MG63 (cell line): ENCODE data around the gene NRXN2. TPM values are rescaled to one million over a fixed set of nuclear protein-coding genes. Genes with fewer than 3 reads are reported as not detected.

ENCODE experiments used
- DNase-seq: peaks from one replicate; pipeline ENCODE4 v3.0.0-alpha.2; 2020
- H3K27me3 ChIP-seq: fragments of 250-450 bp; sonication (Bioruptor Pico); 2 replicates; pipeline ENCODE4 v1.5.1; 2020; ENCODE audit warnings: mild to moderate bottlenecking, moderate library complexity
- H3K36me3 ChIP-seq: fragments of 250-450 bp; sonication (Bioruptor Pico); 2 replicates; pipeline ENCODE4 v1.5.1; 2020; ENCODE audit warnings: mild to moderate bottlenecking, moderate library complexity
- H3K4me3 ChIP-seq: fragments of 250-450 bp; sonication (Bioruptor Pico); 2 replicates; pipeline ENCODE4 v1.5.1; 2020; ENCODE audit warnings: mild to moderate bottlenecking, moderate library complexity
- H3K9me3 ChIP-seq: fragments of 250-450 bp; sonication (Bioruptor Pico); 2 replicates; pipeline ENCODE4 v1.5.1; 2020; ENCODE audit warnings: mild to moderate bottlenecking, moderate library complexity
- total RNA-seq: library from RNA; depleted of rRNA; stranded (reverse); fragments of >200 nt; shearing (Covaris generic); gene quantifications from 2 replicates; pipeline ENCODE4 v1.2.3, GENCODE V29; 2014; ENCODE audit warnings: low replicate concordance

Gene NRXN2
- total RNA-seq, 1 experiment from 2014 or later: 4.2 TPM

GRCh38 chr11:64642418-64642735 is 80.6 kb downstream of the NRXN2 start:
- no peak overlapping the region for H3K4me3 ChIP-seq
- no peak for DNase-seq
- H3K27me3 ChIP-seq: peaks cover 25% of the 10 kb centered on the region
- H3K9me3 ChIP-seq: no peaks in the 10 kb centered on the region
- H3K36me3 ChIP-seq: no peaks in the 10 kb centered on the region

GRCh38 chr11:64641596-64642417 is 81.2 kb downstream of the NRXN2 start:
- Histone ChIP-seq H3K27me3 (peaks cover 25% of the 10 kb centered on the region), H3K9me3 (no peaks in the 10 kb centered on the region), H3K36me3 (no peaks in the 10 kb centered on the region), H3K4me3 (no peak overlapping the region)
- DNase-seq: no peak

- H3K36me3 ChIP-seq: no peaks in the 10 kb centered on the region
- H3K9me3 ChIP-seq: no peaks in the 10 kb centered on the region
- H3K27me3 ChIP-seq: peaks cover 25% of the 10 kb centered on the region
- no peak for DNase-seq
- no peak overlapping the region for H3K4me3 ChIP-seq
Observed at GRCh38 chr11:64639885-64640284, 83.1 kb downstream of the NRXN2 start.

GRCh38 chr11:64638829-64639228 is 84.2 kb downstream of the NRXN2 start:
- H3K9me3 ChIP-seq: no peaks in the 10 kb centered on the region
- H3K27me3 ChIP-seq: peaks cover 16% of the 10 kb centered on the region
- no peak for DNase-seq
- no peaks in the 10 kb centered on the region for H3K36me3 ChIP-seq
- H3K4me3 ChIP-seq: no peak overlapping the region

- no peak for DNase-seq
- no peaks in the 10 kb centered on the region for H3K9me3 ChIP-seq
- H3K4me3 ChIP-seq: no peak overlapping the region
- H3K36me3 ChIP-seq: no peaks in the 10 kb centered on the region
- peaks cover 15% of the 10 kb centered on the region for H3K27me3 ChIP-seq
Observed at GRCh38 chr11:64638018-64638665, 84.9 kb downstream of the NRXN2 start.

GRCh38 chr11:64637334-64638017 is 85.5 kb downstream of the NRXN2 start:
- H3K36me3 ChIP-seq: no peaks in the 10 kb centered on the region
- H3K9me3 ChIP-seq: no peaks in the 10 kb centered on the region
- no peak overlapping the region for H3K4me3 ChIP-seq
- no peak for DNase-seq
- H3K27me3 ChIP-seq: peaks cover 11% of the 10 kb centered on the region

GRCh38 chr11:64633555-64634159 is 89.3 kb downstream of the NRXN2 start:
- Histone ChIP-seq H3K27me3 (no peaks in the 10 kb centered on the region), H3K36me3 (no peaks in the 10 kb centered on the region)
- DNase-seq: no peak

GRCh38 chr11:64632654-64633053 is 90.3 kb downstream of the NRXN2 start:
- no peaks in the 10 kb centered on the region for H3K27me3 ChIP-seq
- no peaks in the 10 kb centered on the region for H3K9me3 ChIP-seq
- no peaks in the 10 kb centered on the region for H3K36me3 ChIP-seq
- H3K4me3 ChIP-seq: no peak overlapping the region
- DNase-seq: no peak

More at GRCh38 chr11:64633555-64634159, 89.3 kb downstream of the NRXN2 start:
- H3K9me3 ChIP-seq: no peaks in the 10 kb centered on the region
- no peak overlapping the region for H3K4me3 ChIP-seq

- no peak overlapping the region for H3K4me3 ChIP-seq
- no peaks in the 10 kb centered on the region for H3K36me3 ChIP-seq
- H3K9me3 ChIP-seq: no peaks in the 10 kb centered on the region
- no peak for DNase-seq
- H3K27me3 ChIP-seq: no peaks in the 10 kb centered on the region
Observed at GRCh38 chr11:64632237-64632636, 90.8 kb downstream of the NRXN2 start.

- H3K27me3 ChIP-seq: no peaks in the 10 kb centered on the region
- no peak for DNase-seq
- H3K9me3 ChIP-seq: no peaks in the 10 kb centered on the region
- no peak overlapping the region for H3K4me3 ChIP-seq
- no peaks in the 10 kb centered on the region for H3K36me3 ChIP-seq
Observed at GRCh38 chr11:64631675-64632074, 91.3 kb downstream of the NRXN2 start.

- Histone ChIP-seq H3K36me3 (no peaks in the 10 kb centered on the region), H3K4me3 (no peak overlapping the region), H3K9me3 (no peaks in the 10 kb centered on the region), H3K27me3 (no peaks in the 10 kb centered on the region)
- DNase-seq: no peak
Observed at GRCh38 chr11:64629796-64630562, 93.0 kb downstream of the NRXN2 start.

- no peak overlapping the region for H3K4me3 ChIP-seq
- no peaks in the 10 kb centered on the region for H3K27me3 ChIP-seq
- no peaks in the 10 kb centered on the region for H3K36me3 ChIP-seq
- H3K9me3 ChIP-seq: no peaks in the 10 kb centered on the region
- no peak for DNase-seq
Observed at GRCh38 chr11:64629103-64629502, 93.9 kb downstream of the NRXN2 start.

- no peaks in the 10 kb centered on the region for H3K27me3 ChIP-seq
- H3K36me3 ChIP-seq: no peaks in the 10 kb centered on the region
- no peak for DNase-seq
- no peaks in the 10 kb centered on the region for H3K9me3 ChIP-seq
- no peak overlapping the region for H3K4me3 ChIP-seq
Observed at GRCh38 chr11:64628596-64628995, 94.4 kb downstream of the NRXN2 start.

GRCh38 chr11:64627371-64627770 is 95.6 kb downstream of the NRXN2 start:
- Histone ChIP-seq H3K36me3 (no peaks in the 10 kb centered on the region), H3K27me3 (no peaks in the 10 kb centered on the region), H3K9me3 (no peaks in the 10 kb centered on the region), H3K4me3 (no peak overlapping the region)
- no peak for DNase-seq

GRCh38 chr11:64626637-64627036 is 96.4 kb downstream of the NRXN2 start:
- Histone ChIP-seq H3K9me3 (no peaks in the 10 kb centered on the region), H3K36me3 (no peaks in the 10 kb centered on the region), H3K4me3 (no peak overlapping the region), H3K27me3 (no peaks in the 10 kb centered on the region)
- no peak for DNase-seq

- Histone ChIP-seq H3K9me3 (no peaks in the 10 kb centered on the region), H3K27me3 (no peaks in the 10 kb centered on the region), H3K36me3 (no peaks in the 10 kb centered on the region), H3K4me3 (no peak overlapping the region)
- no peak for DNase-seq
Observed at GRCh38 chr11:64624883-64625481, 98.0 kb downstream of the NRXN2 start.
